Keratinocyte (primary cell): ENCODE data around the gene OR6C74. TPM values are rescaled to one million over a fixed set of nuclear protein-coding genes. Genes with fewer than 3 reads are reported as not detected.

Experiments used
- DNase-seq: peaks from one replicate; pipeline ENCODE4 v3.0.0-alpha.2; 2011; ENCODE audit warnings: low read depth, missing footprints, low spot score
- FAIRE-seq: peaks from 2 replicates; lab custom pipeline; 2011; peaks lifted over from hg19 to GRCh38; lab: Jason Lieb, UNC
- H2AFZ ChIP-seq: 2 replicates; pipeline ENCODE4 v1.6.0; 2012; ENCODE audit warnings: low read length, control low read depth, inconsistent platforms; ENCODE audit not compliant: control insufficient read depth
- H3K27ac ChIP-seq: 2 replicates; pipeline ENCODE4 v1.5.1; 2011; ENCODE audit warnings: low read length; ENCODE audit not compliant: control insufficient read depth, insufficient read depth
- H3K27me3 ChIP-seq: 3 replicates; pipeline ENCODE4 v1.6.0; 2011; ENCODE audit warnings: low read length; ENCODE audit not compliant: control insufficient read depth, insufficient read depth; ENCODE audit errors: extremely low read depth
- H3K36me3 ChIP-seq, 2 experiments: 2 replicates in 1 of 2; 3 replicates in 1 of 2; pipeline ENCODE4 v1.5.1; 2011; ENCODE audit warnings: low read length in 2 of 2, mild to moderate bottlenecking in 1 of 2; ENCODE audit not compliant: control insufficient read depth in 2 of 2, insufficient read depth in 2 of 2; ENCODE audit errors: extremely low read depth in 1 of 2
- H3K4me1 ChIP-seq: 3 replicates; pipeline ENCODE4 v1.5.1; 2011; ENCODE audit warnings: low read length; ENCODE audit not compliant: control insufficient read depth, insufficient read depth; ENCODE audit errors: extremely low read depth
- H3K4me2 ChIP-seq: 3 replicates; pipeline ENCODE4 v1.6.0; 2011; ENCODE audit warnings: low read depth, low read length; ENCODE audit not compliant: control insufficient read depth, insufficient read depth; ENCODE audit errors: extremely low read depth
- H3K4me3 ChIP-seq, 3 experiments: fragments of 200-600 bp in 1 of 3; sonication (generic) in 1 of 3; 2 replicates in 2 of 3; 3 replicates in 1 of 3; pipeline ENCODE4 v1.5.1; 2011 to 2016; ENCODE audit warnings: low read length in 3 of 3, mild to moderate bottlenecking in 3 of 3, control low read depth in 2 of 3, inconsistent platforms in 1 of 3, low read depth in 1 of 3, mixed read lengths in 1 of 3, mixed run types in 1 of 3, moderate library complexity in 1 of 3; ENCODE audit not compliant: control insufficient read depth in 2 of 3, insufficient read depth in 2 of 3; ENCODE audit errors: extremely low read depth in 1 of 3
- H3K79me2 ChIP-seq: 2 replicates; pipeline ENCODE4 v1.6.0; 2012; ENCODE audit warnings: low read length; ENCODE audit not compliant: control insufficient read depth, insufficient read depth
- H3K9ac ChIP-seq: 3 replicates; pipeline ENCODE4 v1.6.0; 2011; ENCODE audit warnings: low read length; ENCODE audit not compliant: control insufficient read depth, insufficient read depth; ENCODE audit errors: extremely low read depth
- H3K9me1 ChIP-seq: 3 replicates; pipeline ENCODE4 v1.6.0; 2011; ENCODE audit warnings: low read length; ENCODE audit not compliant: control insufficient read depth, insufficient read depth; ENCODE audit errors: extremely low read depth
- H3K9me3 ChIP-seq: 2 replicates; pipeline ENCODE4 v1.5.1; 2012; ENCODE audit warnings: low read depth, low read length; ENCODE audit not compliant: control insufficient read depth
- H4K20me1 ChIP-seq: 3 replicates; pipeline ENCODE4 v1.6.0; 2011; ENCODE audit warnings: low read length; ENCODE audit not compliant: control insufficient read depth, insufficient read depth; ENCODE audit errors: extremely low read depth
- CTCF ChIP-seq, 3 experiments: IDR thresholded peaks in 1 of 3; conservative IDR thresholded peaks in 1 of 3; optimal IDR thresholded peaks in 1 of 3; 2 replicates in 2 of 3; 3 replicates in 1 of 3; pipeline versions ENCODE3 to v1.5.1; 2011; ENCODE audit warnings: low read length in 3 of 3, mild to moderate bottlenecking in 3 of 3, moderate library complexity in 2 of 3, control low read depth in 1 of 3, inconsistent platforms in 1 of 3; ENCODE audit not compliant: insufficient read depth in 2 of 3; ENCODE audit errors: extremely low read depth in 1 of 3
- EZH2 ChIP-seq: IDR thresholded peaks from one replicate; pipeline ENCODE4 v1.6.1; 2012; ENCODE audit warnings: inconsistent platforms, mild to moderate bottlenecking, low read length, moderate library complexity
- dilution Hi-C: fragments of 300-500 bp; cut with MboI; formaldehyde crosslinking; loops from one replicate; pipeline ENCODE4 v1.7.0; 2020; ENCODE audit warnings: low sequenced_read_pairs; ENCODE audit not compliant: extremely low pct_ligation_motif_present
- polyA plus RNA-seq, 5 experiments: library from polyadenylated mRNA; depleted of rRNA in 3 of 5; stranded (reverse) in 3 of 5; stranded (forward) in 1 of 5; unstranded in 1 of 5; fragments of >200 nt; gene quantifications; 1 replicate in 1 of 5; 2 replicates in 3 of 5; 3 replicates in 1 of 5; pipeline versions ENCODE4 v1.2.1 to v1.2.3, GENCODE V29; 2011 to 2012; ENCODE audit warnings: missing spikeins in 2 of 5, low read depth in 1 of 5, low replicate concordance in 1 of 5

Gene OR6C74
- polyA plus RNA-seq, 1 donor (not counting 4 experiments of a cell fraction or from before 2014, with no cell fraction given), result not detected

- dilution Hi-C loops, result no loop called here
- no peaks in the 10 kb centered on the region for H3K4me1 ChIP-seq
Observed at GRCh38 chr12:55280991-55281390, 36.6 kb downstream of the OR6C74 start.

GRCh38 chr12:55289999-55290398 lies 45.6 kb downstream of the OR6C74 start:
- Histone ChIP-seq H2AFZ (no peak overlapping the region), H3K79me2 (no peaks in the 10 kb centered on the region), H3K36me3 (no peaks in the 10 kb centered on the region), H3K9me3 (no peaks in the 10 kb centered on the region), H3K9me1 (no peaks in the 10 kb centered on the region), H4K20me1 (no peaks in the 10 kb centered on the region), H3K9ac (no peak overlapping the region), H3K27ac (no peak overlapping the region), H3K27me3 (no peaks in the 10 kb centered on the region), H3K4me3 (no peak overlapping the region), H3K4me2 (no peak overlapping the region), H3K4me1 (no peaks in the 10 kb centered on the region)
- DNase-seq (no peak), FAIRE-seq (no peak)
- TF ChIP-seq CTCF (optimal IDR thresholded peaks at IDR 0.05 in 1 of 3, IDR thresholded peaks at IDR 0.05 in 1 of 3, conservative IDR thresholded peaks at IDR 0.05 in 1 of 3; ENCODE audit: extremely low read depth in 1 of 3, insufficient read depth in 2 of 3, low read length in 3 of 3) (no peak), EZH2 (no peak)
- dilution Hi-C loops, result no loop called here

More at GRCh38 chr12:55280991-55281390, 36.6 kb downstream of the OR6C74 start:
- no peaks in the 10 kb centered on the region for H3K9me1 ChIP-seq
- no peak overlapping the region for H2AFZ ChIP-seq
- H3K9ac ChIP-seq, result no peak overlapping the region
- H3K36me3 ChIP-seq, result no peaks in the 10 kb centered on the region
- H3K4me3 ChIP-seq, result no peak overlapping the region
- DNase-seq, result no peak
- no peak overlapping the region for H3K27ac ChIP-seq
- no peaks in the 10 kb centered on the region for H3K79me2 ChIP-seq
- H3K27me3 ChIP-seq, result no peaks in the 10 kb centered on the region
- no peaks in the 10 kb centered on the region for H4K20me1 ChIP-seq
- no peak for TF ChIP-seq EZH2
- no peak for TF ChIP-seq CTCF (optimal IDR thresholded peaks at IDR 0.05 in 1 of 3, IDR thresholded peaks at IDR 0.05 in 1 of 3, conservative IDR thresholded peaks at IDR 0.05 in 1 of 3; ENCODE audit: extremely low read depth in 1 of 3, insufficient read depth in 2 of 3, low read length in 3 of 3)
- no peak overlapping the region for H3K4me2 ChIP-seq
- FAIRE-seq, result no peak
- H3K9me3 ChIP-seq, result no peaks in the 10 kb centered on the region

Other genes with a start within 250 kb of the OR6C74 start
- gene NEUROD4, start 224.6 kb upstream of the OR6C74 start, polyA plus RNA-seq, result not detected in 3 replicates
- gene OR9K2, start 118.2 kb upstream of the OR6C74 start, polyA plus RNA-seq, result not detected in 3 replicates
- gene OR10A7, start 23.6 kb upstream of the OR6C74 start, polyA plus RNA-seq, result not detected in 3 replicates
- gene OR6C6, start 52.0 kb downstream of the OR6C74 start, polyA plus RNA-seq, result not detected in 3 replicates
- not detected in 3 replicates for gene OR6C1, start 69.7 kb downstream of the OR6C74 start, polyA plus RNA-seq
- gene OR6C3, start 86.1 kb downstream of the OR6C74 start, polyA plus RNA-seq, result not detected in 3 replicates
- gene OR6C75, start 118.4 kb downstream of the OR6C74 start, polyA plus RNA-seq, result not detected in 3 replicates
- not detected in 3 replicates for gene OR6C65, start 155.9 kb downstream of the OR6C74 start, polyA plus RNA-seq
- not detected in 3 replicates for gene OR6C76, start 181.6 kb downstream of the OR6C74 start, polyA plus RNA-seq
- not detected in 3 replicates for gene OR6C2, start 199.5 kb downstream of the OR6C74 start, polyA plus RNA-seq
- gene OR6C70, start 225.5 kb downstream of the OR6C74 start, polyA plus RNA-seq, result not detected in 3 replicates
- gene OR6C68, start 247.8 kb downstream of the OR6C74 start, polyA plus RNA-seq, result not detected in 3 replicates